Measurements from ENCODE around the gene NR2E3.

DNA sequence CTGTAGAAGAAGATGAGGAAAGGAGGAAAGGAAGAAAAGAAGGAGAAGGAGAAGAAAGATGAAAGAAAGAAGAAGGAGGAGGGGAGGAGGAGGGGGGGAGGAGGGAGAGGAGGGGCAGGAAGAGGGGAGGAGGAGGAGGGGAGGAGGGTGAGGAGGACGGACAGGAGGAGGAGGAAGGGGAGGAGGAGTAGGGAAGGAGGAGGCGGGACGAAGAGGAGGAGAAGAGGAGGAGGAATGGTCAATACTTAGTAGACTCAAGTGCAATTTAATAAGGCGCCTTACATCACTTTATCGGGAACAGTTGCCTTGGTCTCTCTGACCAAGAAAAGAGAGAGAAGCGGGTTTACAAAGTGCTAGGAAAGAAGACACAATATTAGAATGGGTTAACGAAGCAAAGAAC is 23.7 kb upstream of the NR2E3 start:
- TF ChIP-seq, protein P1, sequence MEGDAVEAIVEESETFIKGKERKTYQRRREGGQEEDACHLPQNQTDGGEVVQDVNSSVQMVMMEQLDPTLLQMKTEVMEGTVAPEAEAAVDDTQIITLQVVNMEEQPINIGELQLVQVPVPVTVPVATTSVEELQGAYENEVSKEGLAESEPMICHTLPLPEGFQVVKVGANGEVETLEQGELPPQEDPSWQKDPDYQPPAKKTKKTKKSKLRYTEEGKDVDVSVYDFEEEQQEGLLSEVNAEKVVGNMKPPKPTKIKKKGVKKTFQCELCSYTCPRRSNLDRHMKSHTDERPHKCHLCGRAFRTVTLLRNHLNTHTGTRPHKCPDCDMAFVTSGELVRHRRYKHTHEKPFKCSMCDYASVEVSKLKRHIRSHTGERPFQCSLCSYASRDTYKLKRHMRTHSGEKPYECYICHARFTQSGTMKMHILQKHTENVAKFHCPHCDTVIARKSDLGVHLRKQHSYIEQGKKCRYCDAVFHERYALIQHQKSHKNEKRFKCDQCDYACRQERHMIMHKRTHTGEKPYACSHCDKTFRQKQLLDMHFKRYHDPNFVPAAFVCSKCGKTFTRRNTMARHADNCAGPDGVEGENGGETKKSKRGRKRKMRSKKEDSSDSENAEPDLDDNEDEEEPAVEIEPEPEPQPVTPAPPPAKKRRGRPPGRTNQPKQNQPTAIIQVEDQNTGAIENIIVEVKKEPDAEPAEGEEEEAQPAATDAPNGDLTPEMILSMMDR (IDR thresholded peaks at IDR 0.05), result no peak
- no peak for TF ChIP-seq POLR2A (IDR thresholded peaks at IDR 0.05)

Data from thyroid gland (tissue), 4 donors.